ENCODE measurements around the gene PALD1.

Gene PALD1

DNA sequence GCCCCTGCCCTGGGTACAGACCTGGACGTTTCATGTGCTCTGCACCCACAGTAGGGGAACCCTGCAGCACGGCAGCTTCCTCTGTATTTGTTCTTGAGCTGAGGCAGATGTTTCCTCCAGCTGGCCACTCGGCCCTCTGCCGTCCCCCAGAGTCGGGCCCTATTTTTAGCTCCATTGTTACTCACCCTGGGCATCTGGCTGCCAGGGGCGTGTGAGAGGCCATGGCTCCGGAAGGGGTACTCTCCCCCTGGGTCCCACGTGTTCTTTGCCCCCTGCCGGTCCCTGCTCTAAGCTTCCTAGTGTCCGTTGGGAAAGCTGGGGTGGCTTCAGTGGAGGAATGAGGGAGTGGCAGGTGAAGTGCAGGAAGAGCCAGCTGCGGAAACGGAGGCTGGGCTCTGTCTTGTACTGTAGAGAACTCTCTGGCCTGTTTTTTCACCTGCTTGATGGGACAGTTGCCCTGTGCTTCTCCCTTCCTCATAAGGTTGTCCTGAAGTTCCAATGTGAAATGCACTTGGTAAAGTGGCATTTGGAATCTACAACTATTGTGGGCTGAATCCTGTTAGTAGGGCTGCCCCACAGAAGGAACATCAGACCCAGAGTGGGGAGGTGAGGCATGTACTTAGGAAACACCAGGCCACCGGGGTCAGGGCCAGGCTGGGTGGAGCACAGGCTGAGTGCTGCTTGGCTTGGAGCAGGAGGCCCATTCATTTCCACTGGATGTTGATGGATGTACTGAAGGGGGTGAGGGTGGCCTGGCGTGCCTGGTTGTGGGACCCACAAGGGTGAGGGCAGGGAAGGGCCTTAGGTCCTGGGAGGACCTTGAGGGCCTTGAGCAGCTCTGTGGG is 30.6 kb downstream of the PALD1 start:
- no CpG with 5 or more reads among the region's 14 CpGs for WGBS (ENCODE audit: extremely low coverage, insufficient coverage, insufficient read length)
- Histone ChIP-seq H3K36me3 (ENCODE audit: control insufficient read depth in 1 of 2, insufficient read depth in 2 of 2, low read length in 2 of 2) (no peaks in the 10 kb centered on the region), H4K91ac (ENCODE audit: low read depth, low read length) (no peak overlapping the region), H4K12ac (ENCODE audit: low read depth, low read length) (no peak overlapping the region), H3K79me2 (ENCODE audit: control insufficient read depth, insufficient read depth, low read length, poor library complexity) (no peaks in the 10 kb centered on the region), H3K9ac (ENCODE audit: low read length) (no peak overlapping the region), H3K14ac (ENCODE audit: low read length) (no peak overlapping the region), H2BK5ac (ENCODE audit: low read depth, low read length, poor library complexity) (no peak overlapping the region), H3K4me2 (ENCODE audit: low read length) (no peak overlapping the region), H3K4me1 (ENCODE audit: control insufficient read depth in 1 of 2, insufficient read depth in 2 of 2, low read length in 2 of 2) (peaks cover 0 to 4% of the 10 kb centered on the region in 2 experiments), H3K23ac (ENCODE audit: low read length) (no peak overlapping the region), H3K18ac (ENCODE audit: low read length) (no peak overlapping the region), H3K27ac (ENCODE audit: low read depth, low read length) (no peak overlapping the region), H4K8ac (ENCODE audit: low read depth, low read length) (no peak overlapping the region), H3K9me3 (ENCODE audit: insufficient read depth, low read depth, low read length) (no peaks in the 10 kb centered on the region), H3K27me3 (ENCODE audit: insufficient read depth, low read length) (no peaks in the 10 kb centered on the region), H3K4me3 (ENCODE audit: low read depth, low read length) (no peak overlapping the region), H2AFZ (ENCODE audit: insufficient read depth, low read length, poor library complexity) (no peak overlapping the region), H2AK5ac (ENCODE audit: low read length) (no peak overlapping the region), H3K79me1 (ENCODE audit: low read length) (no peaks in the 10 kb centered on the region), H3K4ac (ENCODE audit: low read depth, low read length) (no peak overlapping the region), H2BK120ac (ENCODE audit: insufficient read depth, low read length, poor library complexity) (no peak overlapping the region), H2BK12ac (ENCODE audit: low read length) (no peak overlapping the region)
- no peak for DNase-seq

DNA sequence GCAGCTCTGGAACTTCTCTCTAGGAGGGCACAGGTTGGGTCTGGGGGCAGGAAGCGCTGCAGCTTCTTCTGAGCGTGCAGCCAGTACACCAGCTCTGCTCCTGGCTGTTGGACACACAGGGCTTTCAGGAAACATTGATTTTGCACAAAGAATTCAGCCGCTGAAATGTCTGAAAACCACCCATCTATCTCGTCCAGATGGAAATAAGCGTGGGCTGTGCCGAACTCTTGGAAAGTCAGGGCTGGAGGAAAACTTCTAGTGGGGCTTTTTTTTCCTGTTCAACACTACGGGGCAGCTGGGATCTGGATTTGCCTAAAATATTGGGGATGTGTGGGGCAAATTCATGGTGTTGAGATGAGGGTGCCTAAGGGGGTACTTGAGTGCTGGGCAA is 31.2 kb downstream of the PALD1 start:
- Histone ChIP-seq H3K27ac (ENCODE audit: low read depth, low read length) (no peak overlapping the region), H3K27me3 (ENCODE audit: insufficient read depth, low read length) (no peaks in the 10 kb centered on the region), H3K36me3 (ENCODE audit: control insufficient read depth in 1 of 2, insufficient read depth in 2 of 2, low read length in 2 of 2) (no peaks in the 10 kb centered on the region), H2BK12ac (ENCODE audit: low read length) (no peak overlapping the region), H2AFZ (ENCODE audit: insufficient read depth, low read length, poor library complexity) (no peak overlapping the region), H4K91ac (ENCODE audit: low read depth, low read length) (no peak overlapping the region), H3K9me3 (ENCODE audit: insufficient read depth, low read depth, low read length) (no peaks in the 10 kb centered on the region), H3K18ac (ENCODE audit: low read length) (no peak overlapping the region), H3K79me2 (ENCODE audit: control insufficient read depth, insufficient read depth, low read length, poor library complexity) (no peaks in the 10 kb centered on the region), H2BK5ac (ENCODE audit: low read depth, low read length, poor library complexity) (no peak overlapping the region), H2BK120ac (ENCODE audit: insufficient read depth, low read length, poor library complexity) (no peak overlapping the region), H3K4me1 (ENCODE audit: control insufficient read depth in 1 of 2, insufficient read depth in 2 of 2, low read length in 2 of 2) (peaks cover 0 to 4% of the 10 kb centered on the region in 2 experiments), H3K14ac (ENCODE audit: low read length) (no peak overlapping the region), H3K4me2 (ENCODE audit: low read length) (no peak overlapping the region), H2AK5ac (ENCODE audit: low read length) (no peak overlapping the region), H3K9ac (ENCODE audit: low read length) (no peak overlapping the region), H4K8ac (ENCODE audit: low read depth, low read length) (no peak overlapping the region), H4K12ac (ENCODE audit: low read depth, low read length) (no peak overlapping the region), H3K23ac (ENCODE audit: low read length) (no peak overlapping the region), H3K4ac (ENCODE audit: low read depth, low read length) (no peak overlapping the region), H3K79me1 (ENCODE audit: low read length) (no peaks in the 10 kb centered on the region), H3K4me3 (ENCODE audit: low read depth, low read length) (no peak overlapping the region)
- no peak for DNase-seq
- WGBS (ENCODE audit: extremely low coverage, insufficient coverage, insufficient read length), result no CpG with 5 or more reads among the region's 7 CpGs

DNA sequence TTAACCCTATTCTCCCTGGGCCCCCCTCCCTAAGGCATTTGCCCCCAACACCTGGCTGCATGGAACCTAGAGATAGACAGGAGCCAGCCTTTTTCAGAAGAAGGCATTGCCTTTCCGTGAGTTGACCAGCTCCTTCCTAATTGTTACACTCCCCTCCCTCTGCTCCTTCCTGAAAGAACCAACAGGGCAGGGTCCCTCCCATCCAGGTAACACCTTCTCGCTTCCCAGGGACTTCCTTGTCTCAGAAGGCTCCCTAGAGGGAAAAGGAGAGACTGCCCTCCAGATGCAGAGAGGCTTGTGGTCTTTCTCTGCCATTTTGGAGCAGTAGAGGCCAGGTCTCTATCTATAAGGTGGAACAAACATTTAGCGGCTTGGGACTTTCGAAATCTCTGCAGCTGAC is 31.9 kb downstream of the PALD1 start:
- DNase-seq, result no peak
- H3K4ac ChIP-seq (ENCODE audit: low read depth, low read length), result no peak overlapping the region
- H4K91ac ChIP-seq (ENCODE audit: low read depth, low read length), result no peak overlapping the region
- H3K9ac ChIP-seq (ENCODE audit: low read length), result no peak overlapping the region
- peaks cover 0 to 4% of the 10 kb centered on the region in 2 experiments for H3K4me1 ChIP-seq (ENCODE audit: control insufficient read depth in 1 of 2, insufficient read depth in 2 of 2, low read length in 2 of 2)
- H3K79me2 ChIP-seq (ENCODE audit: control insufficient read depth, insufficient read depth, low read length, poor library complexity), result no peaks in the 10 kb centered on the region
- WGBS (ENCODE audit: extremely low coverage, insufficient coverage, insufficient read length), result no CpG with 5 or more reads among the region's 4 CpGs
- H3K4me2 ChIP-seq (ENCODE audit: low read length), result no peak overlapping the region
- no peak overlapping the region for H3K18ac ChIP-seq (ENCODE audit: low read length)
- no peak overlapping the region for H2BK5ac ChIP-seq (ENCODE audit: low read depth, low read length, poor library complexity)
- no peak overlapping the region for H2AFZ ChIP-seq (ENCODE audit: insufficient read depth, low read length, poor library complexity)
- H4K8ac ChIP-seq (ENCODE audit: low read depth, low read length), result no peak overlapping the region
- no peak overlapping the region for H3K27ac ChIP-seq (ENCODE audit: low read depth, low read length)
- H4K12ac ChIP-seq (ENCODE audit: low read depth, low read length), result no peak overlapping the region
- no peaks in the 10 kb centered on the region for H3K27me3 ChIP-seq (ENCODE audit: insufficient read depth, low read length)
- H3K4me3 ChIP-seq (ENCODE audit: low read depth, low read length), result no peak overlapping the region
- H2BK120ac ChIP-seq (ENCODE audit: insufficient read depth, low read length, poor library complexity), result no peak overlapping the region
- H2AK5ac ChIP-seq (ENCODE audit: low read length), result no peak overlapping the region
- H3K23ac ChIP-seq (ENCODE audit: low read length), result no peak overlapping the region
- H2BK12ac ChIP-seq (ENCODE audit: low read length), result no peak overlapping the region
- no peaks in the 10 kb centered on the region for H3K9me3 ChIP-seq (ENCODE audit: insufficient read depth, low read depth, low read length)
- no peak overlapping the region for H3K14ac ChIP-seq (ENCODE audit: low read length)
- H3K79me1 ChIP-seq (ENCODE audit: low read length), result no peaks in the 10 kb centered on the region
- no peaks in the 10 kb centered on the region for H3K36me3 ChIP-seq (ENCODE audit: control insufficient read depth in 1 of 2, insufficient read depth in 2 of 2, low read length in 2 of 2)

DNA sequence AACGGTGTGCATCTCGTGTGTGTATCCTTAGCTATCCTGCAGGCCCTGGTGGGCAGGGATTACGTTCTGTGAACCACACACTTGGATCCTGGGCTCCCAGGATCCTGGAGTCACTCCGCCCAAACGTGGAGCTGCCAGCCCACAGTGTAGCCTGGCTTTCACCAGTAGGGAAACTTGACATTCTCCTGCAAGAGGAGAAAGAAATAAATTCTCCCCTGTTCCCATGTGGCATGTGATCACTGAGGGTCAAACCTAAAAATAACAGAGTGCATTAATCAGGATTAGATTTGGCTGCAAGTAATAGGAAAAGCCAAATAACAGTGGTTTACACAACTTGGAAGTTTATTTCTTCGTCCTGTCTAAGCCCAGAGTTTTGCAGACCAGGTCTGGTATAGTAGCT is 32.3 kb downstream of the PALD1 start:
- Histone ChIP-seq H4K12ac (ENCODE audit: low read depth, low read length) (no peak overlapping the region), H3K23ac (ENCODE audit: low read length) (no peak overlapping the region), H2BK120ac (ENCODE audit: insufficient read depth, low read length, poor library complexity) (no peak overlapping the region), H3K27ac (ENCODE audit: low read depth, low read length) (no peak overlapping the region), H3K36me3 (ENCODE audit: control insufficient read depth in 1 of 2, insufficient read depth in 2 of 2, low read length in 2 of 2) (no peaks in the 10 kb centered on the region), H2AFZ (ENCODE audit: insufficient read depth, low read length, poor library complexity) (no peak overlapping the region), H3K9ac (ENCODE audit: low read length) (no peak overlapping the region), H3K9me3 (ENCODE audit: insufficient read depth, low read depth, low read length) (no peaks in the 10 kb centered on the region), H3K27me3 (ENCODE audit: insufficient read depth, low read length) (no peaks in the 10 kb centered on the region), H4K8ac (ENCODE audit: low read depth, low read length) (no peak overlapping the region), H4K91ac (ENCODE audit: low read depth, low read length) (no peak overlapping the region), H2BK5ac (ENCODE audit: low read depth, low read length, poor library complexity) (no peak overlapping the region), H3K4ac (ENCODE audit: low read depth, low read length) (no peak overlapping the region), H3K4me2 (ENCODE audit: low read length) (no peak overlapping the region), H3K79me2 (ENCODE audit: control insufficient read depth, insufficient read depth, low read length, poor library complexity) (no peaks in the 10 kb centered on the region), H3K4me1 (ENCODE audit: control insufficient read depth in 1 of 2, insufficient read depth in 2 of 2, low read length in 2 of 2) (peaks cover 0 to 4% of the 10 kb centered on the region in 2 experiments), H2BK12ac (ENCODE audit: low read length) (no peak overlapping the region), H3K14ac (ENCODE audit: low read length) (no peak overlapping the region), H3K79me1 (ENCODE audit: low read length) (no peaks in the 10 kb centered on the region), H3K18ac (ENCODE audit: low read length) (no peak overlapping the region), H2AK5ac (ENCODE audit: low read length) (no peak overlapping the region), H3K4me3 (ENCODE audit: low read depth, low read length) (no peak overlapping the region)
- no peak for DNase-seq
- no CpG with 5 or more reads among the region's 6 CpGs for WGBS (ENCODE audit: extremely low coverage, insufficient coverage, insufficient read length)

Data from trophoblast cell (in vitro differentiated cells and primary cell).